Posterior vena cava (tissue), 2 donors: ENCODE measurements around the gene RGS10. TPM values are rescaled to one million over a fixed set of nuclear protein-coding genes. Genes with fewer than 3 reads are reported as not detected.

ENCODE experiments used
- DNase-seq: peaks from one replicate; pipeline ENCODE4 v3.0.0-alpha.2; 2020; ENCODE audit warnings: low spot score
- intact Hi-C, 2 donors: fragments of 100-400 bp; cut with DNase I; formaldehyde crosslinking; loops; one replicate each; pipeline versions ENCODE4 v1.14.1 to v1.14.2; 2022 to 2023
- total RNA-seq, 2 donors: library from RNA; stranded (reverse); fragmentation: NEBNext Ultra II Directional; extraction: Animal tissue kit (Norgen Biotek cat#: 25700); gene quantifications; one replicate each; pipeline ENCODE4 v1.2.1, GENCODE V29; 2021
- donor health status: DM: yes; HTN: yes; CAD: no.
- donor health status: DM: yes; HTN: yes; CAD: no.

The RGS10 gene
- total RNA-seq, 2 donors from 2014 or later, result 13.5 to 21.0 TPM

DNA sequence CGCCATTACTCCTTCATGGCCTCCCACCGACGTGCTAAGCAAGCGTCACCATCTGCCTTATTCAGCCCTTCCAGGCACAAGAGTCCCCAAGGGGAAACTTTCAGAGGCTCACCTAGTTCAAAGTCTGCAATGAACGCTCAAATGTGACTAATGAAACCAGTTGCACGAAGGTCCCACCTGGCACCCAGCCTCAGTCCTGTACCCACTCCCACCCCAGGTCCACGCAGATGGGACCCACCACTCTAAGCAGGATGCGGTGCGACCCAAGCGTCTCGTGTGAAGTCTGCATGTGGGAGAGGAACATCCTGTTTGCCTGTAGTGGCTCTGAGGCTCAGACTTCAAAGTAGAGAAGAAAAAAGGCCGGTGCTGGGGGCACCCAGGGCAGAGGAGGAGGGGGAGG lies 40.3 kb downstream of the RGS10 start:
- intact Hi-C loops, result no loop called here
- no peak for DNase-seq

DNA sequence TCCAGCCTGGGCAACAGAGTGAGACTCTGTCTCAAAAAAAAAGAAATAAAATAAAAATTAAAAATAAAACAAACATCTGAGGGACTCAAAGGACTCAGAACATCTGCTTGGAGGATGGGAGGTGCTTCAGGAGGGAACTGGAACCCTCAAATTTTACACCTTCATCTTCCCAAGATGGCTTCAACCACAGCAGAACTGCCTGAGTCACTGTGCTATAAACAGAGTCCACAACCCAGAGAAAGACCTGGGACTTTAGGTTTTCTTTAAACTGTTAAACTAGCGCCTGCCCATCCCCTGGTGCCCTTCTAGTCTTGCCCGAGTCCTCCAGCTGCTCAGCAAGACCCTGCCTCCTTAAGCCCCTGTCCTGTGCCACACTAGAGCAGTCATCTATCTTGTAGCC lies 40.8 kb downstream of the RGS10 start:
- intact Hi-C loops, result no loop called here
- no peak for DNase-seq

DNA sequence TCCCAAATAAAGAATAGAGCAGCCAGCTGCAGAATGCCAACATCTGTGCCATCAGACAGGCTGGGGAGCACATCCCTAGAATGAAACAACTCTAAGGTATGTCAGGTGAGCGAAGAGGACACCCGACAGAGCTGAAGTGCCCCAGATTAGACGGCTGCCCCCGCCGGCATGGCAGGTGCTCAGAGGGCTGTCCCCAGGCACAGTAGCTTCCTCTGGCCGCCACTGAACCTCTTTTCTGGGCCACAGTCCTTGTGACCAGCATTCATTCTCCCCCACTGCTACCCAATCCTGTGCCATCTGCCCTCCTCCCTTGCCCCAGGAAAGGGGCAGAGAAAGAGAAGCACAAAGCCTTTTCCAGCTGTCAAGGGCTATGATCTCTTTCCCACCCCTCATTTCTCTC lies 41.7 kb downstream of the RGS10 start:
- intact Hi-C loops, result no loop called here
- DNase-seq, result no peak

DNA sequence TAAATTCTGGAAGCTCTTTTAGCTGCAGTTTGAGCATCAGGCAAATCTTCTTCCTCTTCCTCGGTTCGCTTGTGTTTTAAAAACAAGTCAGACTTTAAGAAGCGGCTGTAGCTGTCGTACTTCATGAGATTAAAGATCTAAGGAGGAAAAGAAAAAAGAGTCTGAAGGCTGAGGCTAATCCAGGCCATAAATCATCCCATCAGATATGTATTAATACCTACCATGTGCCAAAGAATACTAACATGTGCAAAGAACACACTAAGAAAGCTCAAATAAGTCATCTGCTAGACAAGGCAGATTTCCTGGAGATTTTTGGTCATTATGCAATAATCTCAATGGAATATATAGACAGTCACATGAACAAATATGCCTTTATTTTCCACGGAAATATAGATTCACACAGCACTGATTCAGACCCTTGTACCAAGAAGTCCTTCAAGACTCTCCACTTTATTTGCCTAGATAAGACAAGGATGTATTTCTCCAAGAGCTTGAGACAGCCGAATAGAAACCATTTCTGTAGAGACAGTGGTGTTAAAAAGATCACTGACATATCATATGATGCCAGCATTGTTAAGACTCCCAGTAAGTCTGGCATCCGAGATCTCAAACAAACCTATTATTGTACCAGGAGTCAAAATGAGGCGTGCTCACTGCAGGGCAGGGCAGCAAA lies 42.3 kb downstream of the RGS10 start:
- intact Hi-C loops, result no loop called here

DNA sequence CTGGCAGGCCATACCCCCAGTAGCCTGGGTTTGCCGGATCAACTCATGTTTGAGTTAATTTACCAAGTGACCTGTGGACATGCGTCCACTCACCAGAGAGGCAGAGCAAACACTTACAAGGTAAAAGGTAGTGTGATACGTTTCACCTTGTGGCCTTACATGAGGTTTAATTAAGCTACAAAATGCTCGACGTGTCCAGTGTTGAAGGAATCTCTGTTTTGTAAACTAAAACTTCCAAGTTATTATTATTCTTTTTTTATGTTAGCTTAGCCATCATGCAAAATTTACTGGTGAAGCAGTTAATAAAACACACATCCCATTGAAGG lies 42.9 kb downstream of the RGS10 start:
- no peak for DNase-seq
- intact Hi-C loops, result no loop called here

More for the DNA sequence above, 42.3 kb downstream of the RGS10 start:
- no peak for DNase-seq

DNA sequence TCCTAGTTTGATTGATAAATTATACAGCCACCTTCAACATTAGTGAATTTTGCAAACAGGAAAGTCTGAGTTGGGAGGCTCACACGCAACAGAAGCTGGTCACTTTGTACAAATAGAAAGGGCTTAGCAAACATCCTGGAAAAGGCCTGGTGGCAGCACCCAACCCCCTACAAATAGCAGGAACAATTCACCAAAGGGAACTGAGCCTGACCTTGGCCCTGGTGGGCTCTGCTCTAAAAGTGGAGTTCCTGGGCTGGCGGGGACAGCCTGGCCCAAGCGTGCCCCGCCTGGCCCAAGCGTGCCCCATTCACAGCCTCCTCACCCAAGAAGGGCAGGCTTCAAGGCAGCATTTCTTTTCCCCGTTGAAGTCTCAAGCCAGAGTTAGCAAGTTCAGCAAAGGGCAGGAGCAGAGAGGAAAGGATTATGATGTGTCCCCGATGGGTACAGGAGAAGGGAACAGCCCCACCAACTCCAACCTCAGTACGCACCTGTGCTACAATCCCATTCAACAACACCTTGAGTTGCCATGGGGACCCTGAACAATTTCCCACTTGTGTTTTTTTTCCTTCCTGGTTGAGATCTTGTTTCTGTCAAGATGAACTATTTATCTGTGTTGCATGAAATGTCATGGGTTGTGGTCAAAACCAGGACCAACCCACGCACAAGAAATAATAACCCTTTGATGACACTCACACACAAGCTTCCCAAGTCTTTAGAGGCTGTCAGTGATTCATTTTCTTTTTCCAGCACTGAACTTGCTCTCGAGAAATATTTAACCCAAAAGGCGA lies 43.4 kb downstream of the RGS10 start:
- intact Hi-C loops, result no loop called here
- DNase-seq, result no peak

DNA sequence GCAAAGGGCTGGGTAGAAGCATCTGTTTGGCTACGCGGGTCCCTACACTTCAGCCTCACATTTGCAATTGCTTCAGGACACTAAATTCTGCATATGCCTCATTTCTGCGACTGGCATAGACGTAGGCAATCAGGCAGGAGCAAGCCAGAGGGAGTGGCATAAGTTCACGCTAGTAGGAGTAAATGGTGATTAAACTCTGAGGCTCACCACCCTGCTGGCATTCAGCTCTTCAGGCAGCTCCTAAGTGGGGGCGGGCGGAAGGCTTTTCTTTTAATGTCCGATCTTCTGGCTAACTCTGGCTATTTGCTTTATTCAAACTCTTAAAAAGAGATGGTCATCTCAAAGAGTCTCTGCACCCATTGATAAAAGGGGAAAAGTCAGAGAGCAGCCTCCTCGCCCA lies 45.3 kb downstream of the RGS10 start:
- DNase-seq, result no peak
- intact Hi-C loops, result no loop called here

DNA sequence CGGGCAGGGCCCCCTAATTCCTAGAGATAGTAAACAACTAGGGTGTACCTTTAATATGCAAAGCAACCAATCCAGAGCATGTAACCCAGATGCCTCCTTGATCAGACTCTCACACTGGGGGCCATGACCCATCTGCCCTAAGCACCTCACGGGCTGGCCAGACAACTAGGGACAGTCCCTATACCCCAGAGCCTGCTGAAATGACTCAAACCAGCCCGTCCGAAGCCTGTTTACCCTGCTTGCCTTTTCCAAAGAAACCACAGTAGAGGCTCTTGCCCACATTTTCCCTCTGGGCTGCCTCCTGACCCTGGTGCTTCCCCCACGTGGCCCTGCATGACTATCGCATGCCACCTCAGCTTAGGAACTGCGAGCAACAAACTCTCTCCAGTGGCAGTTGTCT lies 46.2 kb downstream of the RGS10 start:
- intact Hi-C loops, result no loop called here
- DNase-seq, result no peak

DNA sequence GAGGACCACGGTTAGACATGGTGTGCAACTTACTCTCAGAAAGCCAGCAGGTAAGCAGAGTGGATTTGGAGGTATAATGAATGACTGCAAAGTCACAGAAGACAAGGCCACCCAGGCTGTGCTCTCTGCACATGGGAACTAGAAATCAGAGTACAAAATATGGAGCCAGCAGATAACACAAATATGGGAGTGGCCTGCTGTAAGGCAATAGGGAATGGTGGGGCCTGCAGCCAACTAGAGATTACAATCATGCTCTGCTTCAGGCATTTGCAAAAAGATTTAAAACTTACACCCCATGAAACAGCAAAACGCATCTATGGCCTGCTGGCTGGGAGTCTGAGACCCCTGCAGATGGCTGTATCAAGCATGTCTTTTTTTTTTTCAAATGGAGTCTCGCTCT lies 47.0 kb downstream of the RGS10 start:
- DNase-seq, result no peak
- intact Hi-C loops, result no loop called here

DNA sequence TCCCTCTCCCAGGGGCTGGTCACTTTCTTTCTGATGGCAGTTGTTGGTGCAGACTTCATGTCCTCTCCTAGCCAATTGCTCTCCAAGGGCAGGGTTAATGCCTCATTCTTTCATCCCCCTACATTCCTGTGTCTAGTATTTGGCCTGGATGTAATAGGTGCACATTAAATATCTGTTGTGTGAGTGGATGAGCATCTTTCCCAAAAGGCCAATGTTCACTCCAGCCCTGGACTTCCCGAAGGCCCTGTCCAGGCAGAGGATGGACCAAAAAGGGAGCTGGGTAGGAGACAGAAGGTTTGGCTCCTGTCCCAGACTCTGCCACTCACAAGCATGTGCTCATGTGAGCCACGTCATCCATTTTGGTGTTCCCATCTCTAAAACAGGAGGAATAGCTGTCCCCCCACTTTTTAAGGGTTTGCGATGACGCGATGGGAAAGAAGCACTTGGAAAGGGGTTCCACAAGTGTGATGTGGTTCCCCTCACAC lies 47.5 kb downstream of the RGS10 start:
- intact Hi-C loops, result no loop called here
- no peak for DNase-seq

DNA sequence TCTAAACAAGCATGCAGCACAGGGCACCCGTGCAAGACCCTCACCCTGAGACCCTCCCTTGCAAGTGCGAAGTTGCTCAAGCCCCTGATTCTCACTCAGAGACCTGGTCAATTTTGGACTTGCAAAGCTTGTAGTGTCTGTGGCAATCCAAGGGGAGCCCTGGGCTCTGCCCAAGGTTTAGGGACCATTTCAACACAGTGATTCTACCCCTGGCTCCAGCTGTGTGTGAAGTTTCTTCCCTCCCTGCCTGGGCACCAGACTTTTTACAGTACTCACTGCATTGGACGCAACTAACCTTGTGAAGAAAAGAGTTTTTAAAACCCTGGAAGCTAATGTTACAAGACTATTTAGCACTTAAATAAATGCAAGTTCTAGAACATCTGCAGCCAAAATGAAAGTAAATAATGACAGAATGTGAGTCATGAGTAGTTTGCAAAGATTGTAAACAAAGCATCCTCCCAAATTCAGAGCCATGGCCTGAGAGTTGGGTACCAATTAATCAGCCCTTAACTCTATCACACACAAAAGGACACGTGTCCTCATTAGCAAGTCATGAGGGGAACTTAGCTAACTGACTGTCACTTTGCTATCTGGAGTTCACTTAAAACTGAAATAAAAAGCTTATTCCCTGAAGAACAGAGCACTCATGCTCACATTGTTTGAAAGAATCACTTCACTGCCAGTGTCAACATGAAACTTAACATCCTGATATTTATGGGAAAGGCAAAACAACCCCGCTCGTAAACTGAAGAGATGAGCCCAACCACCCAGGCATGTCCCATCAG lies 48.1 kb downstream of the RGS10 start:
- intact Hi-C loops, result no loop called here
- no peak for DNase-seq

DNA sequence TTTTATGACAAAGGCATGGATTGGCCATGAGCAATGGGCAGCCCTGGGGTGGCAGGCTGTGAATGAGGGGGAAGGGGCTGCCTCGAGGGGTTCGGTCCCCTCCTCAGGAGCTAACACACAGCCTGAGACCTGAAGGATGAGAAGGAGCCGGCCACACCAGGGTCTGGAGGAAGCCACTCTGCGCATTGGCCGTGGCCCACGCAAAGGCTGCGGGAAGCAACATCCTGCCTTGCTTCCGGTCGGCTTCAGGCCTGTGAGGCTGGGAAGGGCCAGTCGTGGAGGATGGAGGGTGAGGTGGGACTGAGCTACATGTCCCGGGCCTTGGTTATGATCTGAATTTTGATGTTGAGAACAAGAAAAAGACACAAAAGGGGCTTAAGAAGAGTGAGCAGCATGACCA lies 49.4 kb downstream of the RGS10 start:
- intact Hi-C loops, result no loop called here
- DNase-seq, result no peak

DNA sequence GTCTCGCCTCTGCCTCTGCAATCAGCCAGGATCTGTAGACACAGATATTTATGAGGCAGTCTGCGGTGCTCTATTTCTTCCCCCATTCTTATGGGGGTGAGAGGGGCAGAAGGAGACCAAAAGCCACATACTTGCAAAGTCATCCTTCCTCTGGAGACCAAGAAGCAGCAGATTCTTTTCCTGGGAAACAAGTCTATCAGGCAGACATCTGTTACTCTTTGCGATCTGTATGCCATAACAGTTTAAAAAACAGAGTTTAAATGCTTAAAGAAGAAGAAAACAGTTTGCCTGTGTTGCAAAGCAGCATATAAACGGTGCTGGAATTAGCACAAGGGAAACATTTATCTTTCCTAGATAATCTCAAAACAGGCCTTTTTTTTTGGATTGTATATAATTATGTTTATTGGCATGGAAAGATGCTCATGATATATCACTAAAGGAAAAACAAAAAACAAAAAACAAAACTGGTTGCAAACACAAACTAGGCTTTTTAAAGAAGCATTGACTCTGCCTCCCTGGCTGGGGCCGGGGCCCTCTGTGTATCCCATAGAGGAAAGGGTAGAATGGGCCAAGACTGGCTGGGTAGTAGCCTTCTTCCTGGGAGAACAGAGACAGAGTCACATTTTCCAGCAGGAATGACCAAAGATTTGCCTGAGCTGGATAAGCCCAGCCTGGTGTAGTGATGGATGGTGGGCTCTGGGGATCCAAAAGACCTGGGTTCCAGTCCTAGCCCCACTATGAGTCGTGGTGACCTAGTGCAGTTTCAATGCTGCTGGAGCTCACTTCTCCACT lies 50.4 kb downstream of the RGS10 start:
- intact Hi-C loops, result no loop called here
- DNase-seq, result no peak

DNA sequence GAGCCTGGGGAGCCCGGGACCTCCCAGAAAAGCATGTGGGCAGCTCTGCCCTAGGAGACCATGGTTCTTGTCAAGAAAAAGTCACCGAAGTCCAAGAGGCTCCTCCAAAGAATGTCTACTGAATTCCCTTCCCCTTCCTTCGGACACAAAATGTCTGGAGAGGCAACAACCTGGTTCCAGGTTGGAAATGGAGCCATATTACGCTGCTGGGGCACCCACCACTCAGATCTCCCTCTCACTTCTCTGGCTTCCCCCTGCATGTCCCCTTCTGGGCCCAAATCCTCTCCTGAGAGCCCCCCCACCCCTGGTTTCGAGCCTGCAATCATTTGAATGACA lies 52.6 kb downstream of the RGS10 start:
- intact Hi-C loops, result no loop called here
- DNase-seq, result no peak

DNA sequence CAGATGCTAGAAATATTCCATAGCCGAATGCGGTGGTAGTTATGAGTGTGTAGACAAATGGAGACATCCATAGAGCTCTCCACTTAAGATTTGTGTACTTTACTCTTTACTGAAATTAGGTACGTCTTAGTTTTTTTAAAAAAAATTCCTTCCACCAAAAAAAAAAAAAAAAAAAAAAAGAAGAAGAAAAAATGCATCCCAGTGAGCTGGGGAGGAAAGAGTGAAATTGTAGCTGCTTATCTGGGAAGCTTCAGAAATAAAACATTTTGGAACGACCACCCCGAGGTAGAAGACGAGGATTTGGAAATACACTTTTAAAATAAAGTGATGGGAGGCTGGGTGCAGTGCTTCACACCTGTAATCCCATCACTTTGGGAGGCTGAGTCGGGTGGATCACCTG lies 53.8 kb downstream of the RGS10 start:
- no peak for DNase-seq
- intact Hi-C loops, result no loop called here

DNA sequence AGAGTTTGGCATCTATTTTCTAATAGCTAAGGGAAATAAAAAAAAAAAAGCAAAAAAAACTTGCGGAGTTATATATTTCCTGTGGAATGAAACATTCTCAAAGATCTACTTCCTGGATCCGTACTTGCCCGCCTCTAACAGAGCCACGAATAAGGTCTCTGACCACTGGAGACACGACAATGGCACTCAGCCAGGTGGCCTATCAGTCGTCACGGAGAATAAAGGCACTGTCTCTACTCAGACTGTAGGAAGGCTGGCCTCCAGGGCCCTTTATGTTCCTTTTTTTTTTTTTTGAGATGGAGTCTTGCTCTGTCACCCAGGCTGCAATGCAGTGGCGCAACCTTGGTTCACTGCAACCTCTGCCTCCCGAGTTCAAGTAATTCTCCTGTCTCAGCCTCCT lies 58.7 kb downstream of the RGS10 start:
- intact Hi-C loops, result no loop called here

DNA sequence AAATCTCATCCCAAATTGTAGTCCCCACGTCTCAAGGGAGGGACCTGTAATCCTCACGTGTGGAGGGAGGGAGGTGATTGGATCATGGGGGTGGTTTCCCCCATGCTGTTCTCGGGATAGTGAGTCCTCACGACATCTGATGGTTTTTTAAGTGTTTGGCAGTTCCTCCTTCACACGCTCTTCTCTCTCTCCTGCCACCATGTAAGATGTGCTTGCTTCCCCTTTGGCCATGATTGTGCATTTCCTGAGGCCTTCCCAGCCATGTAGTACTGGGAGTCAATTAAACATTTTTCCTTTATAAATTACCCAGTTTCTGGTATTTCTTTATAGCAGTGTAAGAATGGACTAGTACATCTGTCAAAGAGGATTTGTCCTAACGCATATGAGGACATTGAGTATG lies 59.5 kb downstream of the RGS10 start:
- intact Hi-C loops, result no loop called here
- DNase-seq, result no peak

More for the DNA sequence above, 58.7 kb downstream of the RGS10 start:
- no peak for DNase-seq

DNA sequence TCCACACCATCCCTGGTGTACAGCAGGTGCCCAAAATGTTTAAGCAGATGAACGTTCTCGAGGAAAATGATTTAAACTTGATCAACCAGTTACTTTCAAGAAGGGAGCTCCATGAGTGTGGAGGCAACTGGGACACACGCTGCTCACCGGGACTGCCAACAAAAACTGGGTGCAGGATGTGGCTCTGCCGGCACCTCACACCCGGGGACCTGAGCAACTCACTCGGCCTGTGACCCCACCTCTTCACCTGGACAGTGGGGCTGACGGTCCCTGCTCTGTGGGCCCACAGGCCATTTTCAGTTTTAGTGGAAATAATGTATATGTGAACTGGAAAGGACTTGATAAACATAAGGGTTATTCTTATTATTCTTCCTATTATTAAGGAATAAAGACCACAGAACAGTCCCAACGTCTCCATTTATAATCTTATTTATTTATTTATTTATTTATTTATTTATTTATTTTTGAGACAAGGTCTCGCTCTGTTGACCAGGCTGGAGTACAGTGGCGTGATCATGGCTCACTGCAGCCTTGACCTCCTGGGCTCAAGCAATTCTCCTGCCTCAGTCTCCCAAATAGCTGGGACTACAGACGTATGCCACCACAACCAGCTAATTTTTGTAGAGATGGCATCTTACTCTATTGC lies 60.6 kb downstream of the RGS10 start:
- no peak for DNase-seq

DNA sequence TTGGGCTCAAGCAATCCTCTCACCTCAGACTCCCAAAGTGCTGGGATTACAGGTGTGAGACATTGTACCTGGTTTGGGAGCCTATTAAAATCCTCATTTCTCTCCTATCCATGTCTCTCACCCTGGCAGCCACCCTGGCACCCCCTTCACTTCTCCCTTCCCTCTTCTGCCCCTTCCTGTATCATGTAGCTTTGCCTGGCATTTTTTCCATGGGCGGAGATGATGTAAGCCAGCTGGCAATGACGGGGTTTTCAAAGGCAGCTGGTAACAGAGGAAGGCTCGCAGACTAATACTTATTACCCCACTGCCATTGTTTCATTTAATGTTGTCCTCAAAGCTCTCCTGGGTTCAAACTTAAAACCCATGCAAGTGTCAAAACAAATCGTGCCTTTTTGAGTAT lies 61.9 kb downstream of the RGS10 start:
- DNase-seq, result no peak
- intact Hi-C loops, result no loop called here

More for the DNA sequence above, 60.6 kb downstream of the RGS10 start:
- intact Hi-C loops, result no loop called here
